HG03280 (cell line): ENCODE data around the gene SELENOF.
A peak's percentile ranks its signal among the peaks of the same experiment; 100 is the strongest.
"Not testable (repeated sequence)": the region's sequence is repeated elsewhere in the genome, so short reads cannot be mapped to it uniquely, and the experiment has no call there.

ENCODE experiments used
- ATAC-seq: cut with Tn5 transposase; IDR thresholded peaks from one replicate; pipeline ENCODE4 v1.9.1; 2021; ENCODE audit warnings: mild to moderate bottlenecking, moderate library complexity; ENCODE audit not compliant: unreplicated experiment

SELENOF gene

GRCh38 chr1:86922445-86922844 is 8.5 kb upstream of the SELENOF start:
- ATAC-seq = no peak

- ATAC-seq = no peak
Observed at GRCh38 chr1:86916752-86917151, 2.8 kb upstream of the SELENOF start.

- ATAC-seq = no peak
Observed at GRCh38 chr1:86915737-86916235, 1.9 kb upstream of the SELENOF start.

- peak; percentile 23 for ATAC-seq
Observed at GRCh38 chr1:86914998-86915736, 1.2 kb upstream of the SELENOF start.

- no peak for ATAC-seq
Observed at GRCh38 chr1:86914601-86914997, 673 bp upstream of the SELENOF start, which contains the start of gene HS2ST1. Gene HS2ST1, plus strand, starts transcription at chr1:86914635.

- ATAC-seq = no peak
Observed at GRCh38 chr1:86913399-86913895, 479 bp downstream of the SELENOF start.

- ATAC-seq = no peak
Observed at GRCh38 chr1:86912281-86912900, 1.5 kb downstream of the SELENOF start.

GRCh38 chr1:86906419-86906818 is 7.5 kb downstream of the SELENOF start:
- no peak for ATAC-seq

GRCh38 chr1:86905875-86906274 is 8.1 kb downstream of the SELENOF start:
- ATAC-seq = no peak

GRCh38 chr1:86899401-86899800 is 14.5 kb downstream of the SELENOF start:
- ATAC-seq = not testable (repeated sequence)

- no peak for ATAC-seq
Observed at GRCh38 chr1:86888327-86888726, 25.6 kb downstream of the SELENOF start.

GRCh38 chr1:86887479-86888162 is 26.3 kb downstream of the SELENOF start:
- peak; percentile 63 for ATAC-seq

GRCh38 chr1:86875722-86876121 is 38.2 kb downstream of the SELENOF start:
- no peak for ATAC-seq

- no peak for ATAC-seq
Observed at GRCh38 chr1:86872086-86872485, 41.8 kb downstream of the SELENOF start.

- ATAC-seq = no peak
Observed at GRCh38 chr1:86871001-86871400, 42.9 kb downstream of the SELENOF start.

GRCh38 chr1:86868477-86868876 is 45.4 kb downstream of the SELENOF start:
- no peak for ATAC-seq

- ATAC-seq = not testable (repeated sequence)
Observed at GRCh38 chr1:86867278-86867677, 46.6 kb downstream of the SELENOF start.

GRCh38 chr1:86866665-86867064 is 47.3 kb downstream of the SELENOF start:
- no peak for ATAC-seq

- ATAC-seq = no peak
Observed at GRCh38 chr1:86865973-86866637, 47.8 kb downstream of the SELENOF start.

- no peak for ATAC-seq
Observed at GRCh38 chr1:86862920-86863319, 51.0 kb downstream of the SELENOF start.

GRCh38 chr1:86861424-86861823 is 52.5 kb downstream of the SELENOF start:
- ATAC-seq = no peak
